ENCODE results near the gene CIT.

The CIT gene

DNA sequence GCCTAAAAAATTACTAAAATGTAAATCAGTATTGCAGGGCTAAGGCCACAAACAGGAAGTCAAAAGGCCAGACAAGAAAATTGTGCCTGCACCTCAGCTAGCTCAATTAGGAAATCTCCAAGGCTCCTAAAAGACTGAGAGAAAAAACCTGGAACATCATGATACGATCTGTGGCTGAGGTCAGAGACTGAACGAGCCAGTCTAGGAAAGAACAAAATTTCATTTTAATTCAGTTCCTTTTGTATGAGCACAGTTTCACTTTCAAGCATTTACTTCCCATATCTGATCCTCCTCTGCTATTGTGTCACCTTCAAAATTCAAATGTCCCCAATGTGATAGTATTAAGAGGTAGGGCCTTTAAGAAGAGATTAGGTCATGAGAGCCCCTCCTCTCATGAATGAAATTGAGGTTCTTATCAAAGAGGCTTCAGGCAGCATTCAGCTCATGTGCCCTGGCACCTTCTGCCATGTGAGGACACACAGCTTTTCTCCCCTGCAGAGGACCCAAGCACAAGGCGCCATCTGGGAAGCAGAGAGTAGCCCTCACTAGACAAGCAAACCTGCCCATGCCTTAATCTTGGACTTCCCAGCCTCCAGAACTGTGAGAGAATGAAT is 194.4 kb downstream of the CIT start:
- Histone ChIP-seq H3K4me3 (ENCODE audit: low read depth, low read length) (no peak overlapping the region), H3K4me1 (ENCODE audit: control insufficient read depth, insufficient read depth, low read length) (no peaks in the 10 kb centered on the region), H3K27ac (ENCODE audit: extremely low read depth, low read depth, low read length) (no peak overlapping the region), H3K36me3 (ENCODE audit: control insufficient read depth in 2 of 2, insufficient read depth in 1 of 2, low read length in 2 of 2) (peaks cover 16 to 60% of the 10 kb centered on the region in 2 experiments), H3K9me3 (ENCODE audit: control insufficient read depth, insufficient read depth, low read depth, low read length) (no peaks in the 10 kb centered on the region)
- ChIA-PET CTCF (interaction anchor here (0.6 kb wide), 1 partner anchor 24 kb away, joined by 4 read pairs; no protein-coding TSS in a partner anchor), POLR2A (interaction anchor here (0.6 kb wide), 1 partner anchor 85 kb away, joined by 3 read pairs; no protein-coding TSS in a partner anchor)
- TF ChIP-seq ZNF776 (tag by site-specific recombination; IDR thresholded peaks at IDR 0.05; ENCODE audit: borderline replicate concordance) (no peak), ZNF544 (tag by site-specific recombination; IDR thresholded peaks at IDR 0.05) (no peak), ZNF560 (tag by site-specific recombination; IDR thresholded peaks at IDR 0.05; ENCODE audit: borderline replicate concordance) (no peak), REST (tag by site-specific recombination; IDR thresholded peaks at IDR 0.05) (no peak)
- TF ChIP-seq, protein P1, sequence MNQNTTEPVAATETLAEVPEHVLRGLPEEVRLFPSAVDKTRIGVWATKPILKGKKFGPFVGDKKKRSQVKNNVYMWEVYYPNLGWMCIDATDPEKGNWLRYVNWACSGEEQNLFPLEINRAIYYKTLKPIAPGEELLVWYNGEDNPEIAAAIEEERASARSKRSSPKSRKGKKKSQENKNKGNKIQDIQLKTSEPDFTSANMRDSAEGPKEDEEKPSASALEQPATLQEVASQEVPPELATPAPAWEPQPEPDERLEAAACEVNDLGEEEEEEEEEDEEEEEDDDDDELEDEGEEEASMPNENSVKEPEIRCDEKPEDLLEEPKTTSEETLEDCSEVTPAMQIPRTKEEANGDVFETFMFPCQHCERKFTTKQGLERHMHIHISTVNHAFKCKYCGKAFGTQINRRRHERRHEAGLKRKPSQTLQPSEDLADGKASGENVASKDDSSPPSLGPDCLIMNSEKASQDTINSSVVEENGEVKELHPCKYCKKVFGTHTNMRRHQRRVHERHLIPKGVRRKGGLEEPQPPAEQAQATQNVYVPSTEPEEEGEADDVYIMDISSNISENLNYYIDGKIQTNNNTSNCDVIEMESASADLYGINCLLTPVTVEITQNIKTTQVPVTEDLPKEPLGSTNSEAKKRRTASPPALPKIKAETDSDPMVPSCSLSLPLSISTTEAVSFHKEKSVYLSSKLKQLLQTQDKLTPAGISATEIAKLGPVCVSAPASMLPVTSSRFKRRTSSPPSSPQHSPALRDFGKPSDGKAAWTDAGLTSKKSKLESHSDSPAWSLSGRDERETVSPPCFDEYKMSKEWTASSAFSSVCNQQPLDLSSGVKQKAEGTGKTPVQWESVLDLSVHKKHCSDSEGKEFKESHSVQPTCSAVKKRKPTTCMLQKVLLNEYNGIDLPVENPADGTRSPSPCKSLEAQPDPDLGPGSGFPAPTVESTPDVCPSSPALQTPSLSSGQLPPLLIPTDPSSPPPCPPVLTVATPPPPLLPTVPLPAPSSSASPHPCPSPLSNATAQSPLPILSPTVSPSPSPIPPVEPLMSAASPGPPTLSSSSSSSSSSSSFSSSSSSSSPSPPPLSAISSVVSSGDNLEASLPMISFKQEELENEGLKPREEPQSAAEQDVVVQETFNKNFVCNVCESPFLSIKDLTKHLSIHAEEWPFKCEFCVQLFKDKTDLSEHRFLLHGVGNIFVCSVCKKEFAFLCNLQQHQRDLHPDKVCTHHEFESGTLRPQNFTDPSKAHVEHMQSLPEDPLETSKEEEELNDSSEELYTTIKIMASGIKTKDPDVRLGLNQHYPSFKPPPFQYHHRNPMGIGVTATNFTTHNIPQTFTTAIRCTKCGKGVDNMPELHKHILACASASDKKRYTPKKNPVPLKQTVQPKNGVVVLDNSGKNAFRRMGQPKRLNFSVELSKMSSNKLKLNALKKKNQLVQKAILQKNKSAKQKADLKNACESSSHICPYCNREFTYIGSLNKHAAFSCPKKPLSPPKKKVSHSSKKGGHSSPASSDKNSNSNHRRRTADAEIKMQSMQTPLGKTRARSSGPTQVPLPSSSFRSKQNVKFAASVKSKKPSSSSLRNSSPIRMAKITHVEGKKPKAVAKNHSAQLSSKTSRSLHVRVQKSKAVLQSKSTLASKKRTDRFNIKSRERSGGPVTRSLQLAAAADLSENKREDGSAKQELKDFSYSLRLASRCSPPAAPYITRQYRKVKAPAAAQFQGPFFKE (tag by site-specific recombination; IDR thresholded peaks at IDR 0.05; ENCODE audit: borderline replicate concordance), result no peak

DNA sequence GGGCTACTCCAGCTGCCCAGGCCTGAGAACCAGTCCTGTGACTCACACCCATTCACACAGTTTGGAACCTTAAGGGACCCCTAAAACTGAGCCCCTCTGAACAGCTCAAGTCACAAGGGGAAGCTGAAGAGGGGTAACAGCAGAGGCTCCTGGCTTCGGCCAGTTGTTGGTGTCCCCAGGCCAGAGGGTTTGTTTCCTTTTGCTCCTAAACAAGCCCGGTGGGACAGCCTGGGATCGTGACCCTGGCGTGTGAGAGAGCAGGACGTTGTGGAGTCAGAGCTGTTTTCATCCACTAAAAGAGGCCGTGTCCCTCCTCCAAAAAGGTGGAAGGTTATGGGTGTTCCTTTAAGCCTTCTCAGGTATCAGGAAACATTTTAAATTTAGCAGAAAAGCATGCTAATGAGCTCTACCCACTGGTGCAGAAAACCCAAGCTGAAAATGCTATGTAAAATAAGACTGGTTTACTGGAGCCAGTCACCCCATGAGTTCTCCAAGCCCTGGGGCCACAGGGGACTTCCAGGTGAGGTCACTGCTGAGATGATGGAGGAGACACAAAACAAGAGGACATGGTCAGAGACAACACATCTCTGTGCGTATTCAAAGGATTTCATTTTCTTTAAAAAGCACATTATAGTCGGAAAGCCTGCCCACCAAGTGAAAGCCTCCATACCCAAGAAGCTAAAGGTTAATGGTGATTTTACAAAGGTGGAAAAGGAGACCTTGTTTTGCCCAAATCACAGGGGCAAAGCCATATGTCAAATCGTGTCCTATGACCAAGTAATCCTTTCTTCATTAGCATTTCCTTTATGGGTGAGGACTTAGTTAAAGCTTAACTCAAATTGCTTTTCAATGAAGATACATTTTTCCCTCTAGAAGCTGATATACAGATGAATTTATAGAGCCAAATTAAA is 195.1 kb downstream of the CIT start:
- H3K36me3 ChIP-seq (ENCODE audit: control insufficient read depth in 2 of 2, insufficient read depth in 1 of 2, low read length in 2 of 2), result peaks cover 16 to 60% of the 10 kb centered on the region in 2 experiments

DNA sequence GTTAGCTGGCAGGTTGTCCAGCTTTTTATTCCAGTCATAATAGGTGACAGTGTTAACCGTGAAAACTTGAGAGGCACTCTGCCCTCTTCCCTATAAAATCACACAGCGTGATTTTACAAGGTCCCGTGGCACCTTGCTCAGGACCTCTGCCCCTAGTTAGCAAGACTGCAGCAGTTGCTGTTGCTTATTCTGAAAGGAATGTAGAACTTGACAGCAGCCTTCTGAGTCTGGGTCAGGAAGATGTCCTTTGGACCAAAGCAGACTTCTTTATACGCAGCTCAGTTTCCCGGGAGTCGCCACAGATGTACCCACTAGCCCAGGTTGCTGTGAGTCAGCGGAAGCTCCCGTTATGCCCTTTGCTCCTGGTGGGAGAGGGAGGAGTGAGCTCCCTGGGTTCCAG is 196.0 kb downstream of the CIT start:
- no peak overlapping the region for H3K4me3 ChIP-seq (ENCODE audit: low read depth, low read length)
- no peaks in the 10 kb centered on the region for H3K9me3 ChIP-seq (ENCODE audit: control insufficient read depth, insufficient read depth, low read depth, low read length)
- peaks cover 23 to 60% of the 10 kb centered on the region in 2 experiments for H3K36me3 ChIP-seq (ENCODE audit: control insufficient read depth in 2 of 2, insufficient read depth in 1 of 2, low read length in 2 of 2)
- no peaks in the 10 kb centered on the region for H3K4me1 ChIP-seq (ENCODE audit: control insufficient read depth, insufficient read depth, low read length)
- CTCF ChIA-PET, result interaction anchor here (1.2 to 1.3 kb wide), 2 partner anchors 13 to 14 kb away, joined by 5 to 6 read pairs; partner anchors contain the start of gene PRKAB1
- TF ChIP-seq ZNF26 (tag by site-specific recombination; IDR thresholded peaks at IDR 0.05) (no peak), ZNF785 (tag by site-specific recombination; IDR thresholded peaks at IDR 0.05) (no peak), YY2 (tag by site-specific recombination; IDR thresholded peaks at IDR 0.05) (no peak), ZBTB17 (tag by site-specific recombination; IDR thresholded peaks at IDR 0.05) (no peak)
- TF ChIP-seq, protein P2, sequence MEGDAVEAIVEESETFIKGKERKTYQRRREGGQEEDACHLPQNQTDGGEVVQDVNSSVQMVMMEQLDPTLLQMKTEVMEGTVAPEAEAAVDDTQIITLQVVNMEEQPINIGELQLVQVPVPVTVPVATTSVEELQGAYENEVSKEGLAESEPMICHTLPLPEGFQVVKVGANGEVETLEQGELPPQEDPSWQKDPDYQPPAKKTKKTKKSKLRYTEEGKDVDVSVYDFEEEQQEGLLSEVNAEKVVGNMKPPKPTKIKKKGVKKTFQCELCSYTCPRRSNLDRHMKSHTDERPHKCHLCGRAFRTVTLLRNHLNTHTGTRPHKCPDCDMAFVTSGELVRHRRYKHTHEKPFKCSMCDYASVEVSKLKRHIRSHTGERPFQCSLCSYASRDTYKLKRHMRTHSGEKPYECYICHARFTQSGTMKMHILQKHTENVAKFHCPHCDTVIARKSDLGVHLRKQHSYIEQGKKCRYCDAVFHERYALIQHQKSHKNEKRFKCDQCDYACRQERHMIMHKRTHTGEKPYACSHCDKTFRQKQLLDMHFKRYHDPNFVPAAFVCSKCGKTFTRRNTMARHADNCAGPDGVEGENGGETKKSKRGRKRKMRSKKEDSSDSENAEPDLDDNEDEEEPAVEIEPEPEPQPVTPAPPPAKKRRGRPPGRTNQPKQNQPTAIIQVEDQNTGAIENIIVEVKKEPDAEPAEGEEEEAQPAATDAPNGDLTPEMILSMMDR (tag by site-specific recombination; IDR thresholded peaks at IDR 0.05), result no peak
- TF ChIP-seq, protein P3, sequence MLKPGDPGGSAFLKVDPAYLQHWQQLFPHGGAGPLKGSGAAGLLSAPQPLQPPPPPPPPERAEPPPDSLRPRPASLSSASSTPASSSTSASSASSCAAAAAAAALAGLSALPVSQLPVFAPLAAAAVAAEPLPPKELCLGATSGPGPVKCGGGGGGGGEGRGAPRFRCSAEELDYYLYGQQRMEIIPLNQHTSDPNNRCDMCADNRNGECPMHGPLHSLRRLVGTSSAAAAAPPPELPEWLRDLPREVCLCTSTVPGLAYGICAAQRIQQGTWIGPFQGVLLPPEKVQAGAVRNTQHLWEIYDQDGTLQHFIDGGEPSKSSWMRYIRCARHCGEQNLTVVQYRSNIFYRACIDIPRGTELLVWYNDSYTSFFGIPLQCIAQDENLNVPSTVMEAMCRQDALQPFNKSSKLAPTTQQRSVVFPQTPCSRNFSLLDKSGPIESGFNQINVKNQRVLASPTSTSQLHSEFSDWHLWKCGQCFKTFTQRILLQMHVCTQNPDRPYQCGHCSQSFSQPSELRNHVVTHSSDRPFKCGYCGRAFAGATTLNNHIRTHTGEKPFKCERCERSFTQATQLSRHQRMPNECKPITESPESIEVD (tag by site-specific recombination; IDR thresholded peaks at IDR 0.05), result no peak
- POLR2A ChIA-PET, result no interaction called here
- no peak overlapping the region for H3K27ac ChIP-seq (ENCODE audit: extremely low read depth, low read depth, low read length)

More for the DNA sequence above, 195.1 kb downstream of the CIT start:
- no peak for TF ChIP-seq GLIS2 (tag by site-specific recombination; IDR thresholded peaks at IDR 0.05)
- TF ChIP-seq ZNF341 (tag by site-specific recombination; IDR thresholded peaks at IDR 0.05; ENCODE audit: low read depth), result no peak
- H3K9me3 ChIP-seq (ENCODE audit: control insufficient read depth, insufficient read depth, low read depth, low read length), result no peaks in the 10 kb centered on the region
- ChIA-PET POLR2A (no interaction called here), CTCF (interaction anchor here (0.6 to 1.2 kb wide), 2 partner anchors 14 to 23 kb away, joined by 4 to 5 read pairs; partner anchors contain the start of gene PRKAB1)
- no peak overlapping the region for H3K27ac ChIP-seq (ENCODE audit: extremely low read depth, low read depth, low read length)
- H3K4me1 ChIP-seq (ENCODE audit: control insufficient read depth, insufficient read depth, low read length), result no peaks in the 10 kb centered on the region
- no peak overlapping the region for H3K4me3 ChIP-seq (ENCODE audit: low read depth, low read length)
